Parietal lobe (tissue), 1 donor: ENCODE results near the gene NEIL1. TPM values are rescaled to one million over a fixed set of nuclear protein-coding genes. Genes with fewer than 3 reads are reported as not detected.

Source experiments
- total RNA-seq: library from RNA; depleted of rRNA; stranded (reverse); fragments of >200 nt; gene quantifications from one replicate; pipeline ENCODE4 v1.2.3, GENCODE V29; 2014

Gene NEIL1
- total RNA-seq = 63.9 TPM

GRCh38 chr15:75346796-75347221 lies at the start of gene NEIL1:
NEIL1 (plus strand) TSS chr15:75347039; CDS start chr15:75348906, 1,867 bp downstream.

GRCh38 chr15:75335705-75336355 lies 11.0 kb upstream of the NEIL1 start, which contains the start of gene COMMD4:
COMMD4 (plus strand) TSS chr15:75336063; CDS start chr15:75336090, 27 bp downstream.

GRCh38 chr15:75367913-75368688 lies 21.3 kb downstream of the NEIL1 start, which contains the start of gene MAN2C1:
MAN2C1 (minus strand) TSS chr15:75368607; CDS start chr15:75368583, 24 bp downstream.

Other genes starting within 250 kb of the NEIL1 start
- gene C15orf39, start 145.2 kb upstream of the NEIL1 start, total RNA-seq = 1.9 TPM
- not detected for gene GOLGA6C, start 88.7 kb upstream of the NEIL1 start, total RNA-seq
- gene GOLGA6D, start 64.2 kb upstream of the NEIL1 start, total RNA-seq = not detected
- 22.2 TPM for gene COMMD4, start 11.0 kb upstream of the NEIL1 start, total RNA-seq
- 162 TPM for gene MAN2C1, start 21.6 kb downstream of the NEIL1 start, total RNA-seq
- 58.5 TPM for gene SIN3A, start 104.7 kb downstream of the NEIL1 start, total RNA-seq
- gene PTPN9, start 232.3 kb downstream of the NEIL1 start, total RNA-seq = 32.2 TPM